NCI-H1105 treated with DMSO at 0.1 percent for 48 hours (cell line): ENCODE measurements around the gene PHLDB3.
"Not testable (repeated sequence)": the region's sequence is repeated elsewhere in the genome, so short reads cannot be mapped to it uniquely, and the experiment has no call there.

Source experiments
- DNase-seq: peaks from one replicate; lab custom pipeline; 2025; lab: John Stamatoyannopoulos, UW

Gene PHLDB3

GRCh38 chr19:43467276-43467675 is 37.3 kb downstream of the PHLDB3 start:
- DNase-seq: no peak

- no peak for DNase-seq
Measured at GRCh38 chr19:43466793-43467192, 37.8 kb downstream of the PHLDB3 start.

GRCh38 chr19:43465468-43466120 is 39.0 kb downstream of the PHLDB3 start, which contains the start of gene LYPD3:
LYPD3 (minus strand) TSS chr19:43465608; CDS start chr19:43465571, 37 bp downstream.
- no peak for DNase-seq

GRCh38 chr19:43464134-43464775 is 40.3 kb downstream of the PHLDB3 start:
- peak; percentile 74 for DNase-seq

GRCh38 chr19:43463381-43464133 is 41.0 kb downstream of the PHLDB3 start:
- peak; percentile 99 for DNase-seq

GRCh38 chr19:43462785-43463380 is 41.7 kb downstream of the PHLDB3 start:
- peak; percentile 99 for DNase-seq

- DNase-seq: no peak
Measured at GRCh38 chr19:43462383-43462782, 42.2 kb downstream of the PHLDB3 start.

GRCh38 chr19:43461303-43461702 is 43.2 kb downstream of the PHLDB3 start:
- no peak for DNase-seq

GRCh38 chr19:43460362-43461016 is 44.1 kb downstream of the PHLDB3 start:
- DNase-seq: no peak

- no peak for DNase-seq
Measured at GRCh38 chr19:43457809-43458208, 46.7 kb downstream of the PHLDB3 start.

GRCh38 chr19:43455321-43456113 is 49.0 kb downstream of the PHLDB3 start:
- no peak for DNase-seq

GRCh38 chr19:43454031-43454430 is 50.5 kb downstream of the PHLDB3 start:
- DNase-seq: no peak

GRCh38 chr19:43452582-43452981 is 52.0 kb downstream of the PHLDB3 start:
- DNase-seq: no peak

- no peak for DNase-seq
Measured at GRCh38 chr19:43450545-43450997, 54.0 kb downstream of the PHLDB3 start.

GRCh38 chr19:43447655-43448054 is 56.9 kb downstream of the PHLDB3 start:
- DNase-seq: no peak

- DNase-seq: peak; percentile 69
Measured at GRCh38 chr19:43446746-43447489, 57.6 kb downstream of the PHLDB3 start.

- no peak for DNase-seq
Measured at GRCh38 chr19:43445426-43445825, 59.1 kb downstream of the PHLDB3 start.

- DNase-seq: no peak
Measured at GRCh38 chr19:43444531-43445287, 59.8 kb downstream of the PHLDB3 start.

GRCh38 chr19:43444091-43444490 is 60.5 kb downstream of the PHLDB3 start:
- DNase-seq: not testable (repeated sequence)

- no peak for DNase-seq
Measured at GRCh38 chr19:43441716-43442115, 62.8 kb downstream of the PHLDB3 start.
